NCI-H2196 (cell line): Measurements from ENCODE around the gene ESYT1.

Source experiments
- DNase-seq: peaks from one replicate; lab custom pipeline; 2025; ENCODE audit not compliant: unreplicated experiment; lab: John Stamatoyannopoulos, UW

Gene ESYT1

DNA sequence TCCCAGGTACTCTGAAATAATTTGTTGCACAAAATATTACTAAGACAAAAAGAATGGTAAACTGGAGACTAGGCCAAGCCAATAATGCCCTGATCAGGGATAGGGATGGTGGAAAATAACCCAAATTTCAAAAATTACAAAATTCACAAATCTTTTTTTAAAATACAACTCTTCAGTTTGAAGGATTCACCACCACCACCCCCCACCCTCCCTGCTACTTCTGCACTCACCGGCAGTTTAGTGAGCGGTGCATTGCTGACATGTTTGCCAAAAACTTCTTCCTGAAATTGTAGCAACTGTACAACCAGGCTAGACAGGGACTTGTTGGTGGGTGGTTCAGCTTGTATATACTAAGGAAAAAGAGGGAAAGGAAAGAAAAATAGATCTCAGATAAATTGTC lies 58.9 kb downstream of the ESYT1 start:
- DNase-seq, result no peak

DNA sequence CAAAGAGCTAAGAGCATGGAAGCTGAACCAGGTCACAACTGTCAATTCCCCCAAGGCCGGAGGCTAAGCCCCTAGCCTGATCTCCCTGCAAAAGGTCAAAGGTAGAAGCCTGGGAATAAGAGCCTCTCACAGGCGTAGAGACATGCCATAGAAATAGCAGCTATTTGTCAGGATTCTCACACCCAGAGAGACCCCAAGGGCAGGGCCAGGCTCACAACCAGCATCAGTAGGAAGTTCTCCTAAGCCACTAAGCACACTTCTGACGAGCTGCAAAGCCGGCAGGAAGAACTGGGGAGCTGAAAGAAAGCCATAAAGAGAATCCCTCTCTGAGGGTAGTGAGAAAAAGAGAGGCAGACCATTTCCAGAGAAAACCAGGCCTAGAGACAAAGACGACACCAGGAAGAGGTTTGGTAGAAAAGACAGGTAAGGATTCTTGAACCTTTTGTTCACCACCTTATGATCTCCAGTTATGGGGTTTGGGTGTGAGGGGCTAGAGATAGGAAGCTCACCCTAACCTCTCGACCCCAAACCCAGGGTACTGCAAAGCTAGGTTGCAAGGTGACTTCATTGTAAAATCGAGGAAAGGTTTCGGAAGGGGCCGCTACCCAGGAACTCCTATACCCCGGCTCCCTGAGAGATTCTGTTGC lies 60.2 kb downstream of the ESYT1 start:
- no peak for DNase-seq

DNA sequence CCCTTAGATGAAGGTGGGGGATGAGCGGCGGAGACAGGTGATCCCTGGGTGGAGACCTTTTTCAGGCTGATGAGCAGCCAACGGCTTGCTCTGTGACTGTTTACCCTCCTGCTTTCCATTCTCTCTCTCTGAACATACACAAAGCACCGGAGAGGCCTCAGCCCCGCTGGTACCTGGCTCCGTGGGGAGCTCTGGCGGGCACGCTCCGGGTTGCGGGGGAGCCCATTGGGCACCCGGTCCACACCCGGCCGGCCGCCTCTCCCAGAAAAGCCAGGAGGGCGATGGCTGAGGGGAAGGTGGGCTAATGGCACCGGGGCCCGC lies 60.7 kb downstream of the ESYT1 start:
- DNase-seq, result no peak

DNA sequence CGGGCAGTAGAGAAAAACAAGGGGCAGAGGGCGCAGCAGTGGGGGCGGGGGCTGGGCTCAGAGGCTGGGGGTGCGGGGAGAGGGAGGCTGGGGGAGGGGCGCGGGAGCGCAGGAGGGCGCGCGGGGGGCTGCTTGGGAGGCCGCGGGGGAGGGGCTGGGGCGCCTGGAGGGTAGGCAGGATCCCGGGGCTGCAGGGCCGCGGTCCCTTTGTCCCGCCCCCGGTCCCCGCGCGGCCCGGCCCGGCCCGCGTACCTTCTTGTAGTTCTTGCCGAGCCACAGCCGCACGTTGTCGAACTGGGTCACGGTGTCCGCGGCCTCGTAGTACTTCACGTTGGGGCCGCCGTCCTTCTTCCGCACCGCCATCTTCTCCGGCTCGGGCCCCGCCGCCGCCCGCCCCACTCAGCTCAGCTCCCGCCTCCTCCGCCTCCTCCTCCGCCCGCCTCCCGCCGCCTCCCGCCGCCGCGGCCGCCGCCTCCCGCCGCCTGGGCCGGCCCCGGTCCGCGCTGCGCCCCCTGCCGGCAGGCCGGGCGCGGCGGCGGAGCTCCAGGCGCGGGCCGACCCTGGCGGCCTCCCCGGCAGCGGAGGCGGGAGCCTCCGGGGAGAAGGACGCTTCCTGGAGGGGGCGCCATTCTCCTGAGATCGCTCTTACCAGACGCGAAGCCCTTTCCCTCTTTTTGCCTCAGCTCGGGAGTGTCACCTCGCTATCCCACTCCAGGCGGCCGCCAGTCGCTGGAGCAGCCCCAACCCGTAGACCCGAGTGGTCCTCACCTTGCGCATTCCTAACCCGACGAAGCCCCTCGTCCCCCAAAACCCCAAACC lies 61.2 kb downstream of the ESYT1 start, which contains the start of gene SMARCC2:
Gene SMARCC2, minus strand, starts transcription at position 385 of the 819 bp plus-strand sequence. Its CDS starts 22 bp downstream, at position 363.
- DNase-seq, result peak; percentile 92

DNA sequence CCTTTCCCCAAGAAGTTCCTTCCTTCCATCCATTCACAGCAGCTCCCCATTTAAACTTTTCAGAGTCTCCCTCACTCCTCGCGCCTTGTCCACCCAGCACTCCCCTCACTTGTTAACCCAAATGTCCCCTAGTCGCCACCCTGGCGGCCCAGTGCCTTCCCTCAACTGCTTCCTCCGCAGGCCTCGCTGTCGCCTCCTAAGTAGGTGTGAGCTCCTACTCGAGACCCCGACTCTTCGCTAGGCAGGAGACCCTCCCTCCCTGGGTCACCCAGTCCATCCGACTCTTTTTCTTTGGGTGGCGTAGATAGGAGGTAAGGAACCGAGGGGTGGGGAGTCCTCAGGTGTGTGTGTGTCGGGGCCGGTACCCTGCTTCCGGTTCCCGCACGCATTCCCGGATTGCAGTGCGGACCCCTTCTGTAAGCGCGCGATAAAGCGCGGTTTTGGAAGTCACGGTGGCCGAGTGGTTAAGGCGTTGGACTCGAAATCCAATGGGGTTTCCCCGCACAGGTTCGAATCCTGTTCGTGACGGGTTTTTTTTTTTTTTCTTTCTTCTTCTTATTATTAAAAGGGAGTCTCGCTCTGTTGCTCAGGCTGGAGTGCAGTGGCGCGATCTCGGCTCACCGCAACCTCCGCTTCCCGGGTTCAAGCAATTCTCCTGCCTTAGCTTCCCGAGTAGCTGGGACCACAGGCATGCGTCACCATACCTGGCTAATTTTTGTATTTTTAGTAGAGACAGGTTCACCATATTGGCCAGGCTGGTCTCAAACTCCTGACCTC lies 62.0 kb downstream of the ESYT1 start:
- peak; percentile 86 for DNase-seq

DNA sequence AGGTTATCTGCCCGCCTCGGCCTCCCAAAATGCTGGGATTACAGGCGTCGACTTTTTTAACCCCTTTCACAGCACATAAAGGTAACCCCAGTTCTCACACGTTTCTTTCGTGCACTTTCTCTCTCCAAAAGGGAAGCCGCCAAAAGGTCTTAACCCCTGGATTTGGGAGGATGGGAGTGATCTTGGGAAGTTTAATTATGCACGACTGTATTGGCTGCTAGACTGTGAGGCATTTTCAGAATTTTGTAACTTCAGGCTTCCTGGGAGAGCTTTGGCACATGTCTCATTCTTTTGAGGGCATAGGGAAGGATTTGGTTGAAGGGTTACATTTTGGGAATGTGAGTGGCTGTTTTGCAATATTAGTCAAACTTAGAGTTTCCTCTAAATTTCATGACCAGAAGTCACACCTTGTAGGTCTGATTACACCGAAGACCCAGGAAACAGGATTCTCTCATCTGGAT lies 62.7 kb downstream of the ESYT1 start:
- DNase-seq, result no peak

DNA sequence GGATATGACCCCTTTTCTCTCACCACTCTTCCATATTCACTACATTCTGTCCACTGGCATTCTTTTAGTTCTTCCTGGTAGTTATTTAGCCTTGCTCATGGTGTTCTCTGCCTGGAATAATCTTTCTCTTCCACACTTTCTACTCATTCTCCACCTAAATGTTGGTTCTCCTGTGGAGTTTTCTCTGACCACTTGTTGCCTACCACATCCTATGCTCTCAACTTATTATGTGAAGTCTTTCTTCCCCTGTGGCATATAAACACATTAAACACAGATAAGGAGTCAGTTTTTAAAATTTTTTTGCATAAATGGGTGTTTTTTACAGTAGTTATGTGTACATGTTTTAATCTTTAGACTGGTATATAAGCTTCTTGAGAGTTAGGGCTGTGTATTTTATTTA lies 64.5 kb downstream of the ESYT1 start:
- DNase-seq, result no peak

DNA sequence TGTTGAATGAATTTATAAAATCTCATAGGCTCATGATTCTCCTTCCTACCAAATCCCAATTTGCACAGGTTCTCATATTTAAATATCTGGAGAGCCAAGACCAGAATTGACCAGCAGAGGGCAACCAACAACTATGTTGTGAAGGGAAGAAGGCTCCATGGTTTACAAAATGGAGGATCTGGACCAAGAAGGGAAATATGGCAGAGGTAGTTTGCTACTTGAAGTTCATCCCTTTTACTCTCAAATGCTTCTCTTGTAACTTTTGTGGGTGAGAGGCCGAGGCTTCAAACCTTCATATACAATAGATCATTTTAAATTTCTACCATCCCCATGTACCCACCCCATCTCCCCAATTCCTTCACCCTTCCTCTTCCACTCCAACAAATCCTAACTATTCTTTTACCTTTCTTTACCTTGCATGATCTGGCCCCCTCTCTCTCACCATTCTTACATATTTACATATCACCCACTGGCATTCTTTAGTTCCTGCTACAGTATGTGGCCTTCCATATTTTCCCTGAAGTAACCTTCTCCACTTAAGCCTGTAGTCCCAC lies 65.0 kb downstream of the ESYT1 start:
- peak; percentile 92 for DNase-seq
